ENCODE results near the gene SETD4. TPM values are rescaled to one million over a fixed set of nuclear protein-coding genes. Genes with fewer than 3 reads are reported as not detected.
A peak's percentile ranks its signal among the peaks of the same experiment; 100 is the strongest.

The SETD4 gene
- total RNA-seq, 1 donor from 2014 or later, result 35.9 TPM

DNA sequence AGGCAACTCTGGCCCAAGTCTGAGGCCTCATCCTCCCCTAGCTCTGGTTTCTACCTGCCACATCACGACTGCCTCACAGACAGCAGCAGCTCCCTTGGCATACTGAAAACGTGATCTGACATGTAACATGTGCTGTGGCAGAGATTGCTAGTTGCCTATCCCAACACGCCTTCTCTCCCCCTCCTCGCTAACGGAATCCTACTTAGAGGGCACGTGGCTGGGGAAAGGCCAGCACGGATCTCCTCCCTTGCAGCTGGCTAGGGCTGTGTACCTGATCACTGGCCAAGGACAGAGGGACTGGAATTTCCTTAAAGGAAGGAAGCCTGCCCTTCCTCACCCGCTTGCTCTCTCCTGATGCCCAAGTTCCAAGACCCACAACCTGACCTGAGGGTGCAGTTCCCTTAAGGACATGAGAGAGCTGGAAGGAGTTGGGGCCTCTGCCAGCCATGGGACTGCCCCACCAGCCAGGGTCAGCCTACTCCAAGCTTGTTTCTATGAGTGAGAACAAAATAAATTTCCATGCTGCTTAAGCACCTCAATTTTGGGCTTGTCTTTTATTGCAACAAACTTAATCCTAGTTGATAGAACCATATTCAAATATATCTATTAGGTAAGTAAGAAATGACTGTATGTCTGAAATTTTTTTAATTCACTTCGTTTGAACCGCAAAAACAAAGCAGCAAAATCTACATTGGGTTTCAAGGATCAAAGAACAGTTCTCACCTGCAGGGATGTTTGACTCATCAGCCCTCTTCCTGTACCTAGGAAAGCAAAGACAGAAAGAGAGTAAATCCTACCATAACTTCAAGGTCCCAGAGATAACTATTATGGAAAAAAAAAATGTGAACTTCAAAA is 7.2 kb downstream of the SETD4 start:
- H3K4me1 ChIP-seq, result no peaks in the 10 kb centered on the region
- H3K4me3 ChIP-seq, result no peak overlapping the region
- H3K36me3 ChIP-seq, result peaks cover 48 to 82% of the 10 kb centered on the region in 2 donors
- H3K27ac ChIP-seq, result no peak overlapping the region
- DNase-seq (ENCODE audit: low spot score in 2 of 2), result no peak
- intact Hi-C loops (cut with DNase I), result no loop called here
- H3K27me3 ChIP-seq, result no peaks in the 10 kb centered on the region
- H3K9me3 ChIP-seq, result no peaks in the 10 kb centered on the region
- TF ChIP-seq, protein P1, sequence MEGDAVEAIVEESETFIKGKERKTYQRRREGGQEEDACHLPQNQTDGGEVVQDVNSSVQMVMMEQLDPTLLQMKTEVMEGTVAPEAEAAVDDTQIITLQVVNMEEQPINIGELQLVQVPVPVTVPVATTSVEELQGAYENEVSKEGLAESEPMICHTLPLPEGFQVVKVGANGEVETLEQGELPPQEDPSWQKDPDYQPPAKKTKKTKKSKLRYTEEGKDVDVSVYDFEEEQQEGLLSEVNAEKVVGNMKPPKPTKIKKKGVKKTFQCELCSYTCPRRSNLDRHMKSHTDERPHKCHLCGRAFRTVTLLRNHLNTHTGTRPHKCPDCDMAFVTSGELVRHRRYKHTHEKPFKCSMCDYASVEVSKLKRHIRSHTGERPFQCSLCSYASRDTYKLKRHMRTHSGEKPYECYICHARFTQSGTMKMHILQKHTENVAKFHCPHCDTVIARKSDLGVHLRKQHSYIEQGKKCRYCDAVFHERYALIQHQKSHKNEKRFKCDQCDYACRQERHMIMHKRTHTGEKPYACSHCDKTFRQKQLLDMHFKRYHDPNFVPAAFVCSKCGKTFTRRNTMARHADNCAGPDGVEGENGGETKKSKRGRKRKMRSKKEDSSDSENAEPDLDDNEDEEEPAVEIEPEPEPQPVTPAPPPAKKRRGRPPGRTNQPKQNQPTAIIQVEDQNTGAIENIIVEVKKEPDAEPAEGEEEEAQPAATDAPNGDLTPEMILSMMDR (IDR thresholded peaks at IDR 0.05), result no peak

GRCh38 chr21:36048357-36048756 is 12.0 kb downstream of the SETD4 start:
- H3K36me3 ChIP-seq, result peaks cover 57 to 88% of the 10 kb centered on the region in 2 donors
- H3K4me1 ChIP-seq, result no peaks in the 10 kb centered on the region
- H3K9me3 ChIP-seq, result no peaks in the 10 kb centered on the region
- no peaks in the 10 kb centered on the region for H3K27me3 ChIP-seq
- intact Hi-C loops (cut with DNase I), result no loop called here
- H3K4me3 ChIP-seq, result no peak overlapping the region
- H3K27ac ChIP-seq, result no peak overlapping the region
- TF ChIP-seq, protein P1 (IDR thresholded peaks at IDR 0.05), result no peak
- DNase-seq (ENCODE audit: low spot score in 2 of 2), result peak in 1 of 2 donors; percentile 15

DNA sequence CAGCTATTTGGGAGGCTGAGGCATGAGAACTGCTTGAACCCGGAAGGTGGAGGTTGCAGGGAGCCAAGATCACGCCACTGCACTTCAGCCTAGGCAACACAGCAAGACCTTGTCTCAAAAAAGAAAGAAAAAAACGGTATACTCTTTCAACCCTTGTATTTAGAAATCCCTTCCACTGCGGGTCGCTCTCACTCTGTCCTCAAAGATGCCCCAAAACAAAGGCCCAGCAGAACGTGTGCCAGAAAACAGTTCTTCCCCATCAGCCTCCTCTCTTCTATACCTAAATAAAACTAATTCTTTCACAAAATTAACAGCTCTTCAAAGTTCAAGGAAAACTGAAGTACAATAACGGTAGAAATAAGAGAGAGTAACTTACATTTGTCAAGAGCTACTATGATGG is 13.2 kb downstream of the SETD4 start:
- TF ChIP-seq, protein P1 (IDR thresholded peaks at IDR 0.05), result no peak
- intact Hi-C loops (cut with DNase I), result no loop called here
- H3K4me3 ChIP-seq, result no peak overlapping the region
- H3K9me3 ChIP-seq, result no peaks in the 10 kb centered on the region
- peaks cover 61 to 88% of the 10 kb centered on the region in 2 donors for H3K36me3 ChIP-seq
- no peak overlapping the region for H3K27ac ChIP-seq
- H3K4me1 ChIP-seq, result no peaks in the 10 kb centered on the region
- H3K27me3 ChIP-seq, result no peaks in the 10 kb centered on the region
- DNase-seq (ENCODE audit: low spot score in 2 of 2), result peak in 1 of 2 donors; percentile 30

DNA sequence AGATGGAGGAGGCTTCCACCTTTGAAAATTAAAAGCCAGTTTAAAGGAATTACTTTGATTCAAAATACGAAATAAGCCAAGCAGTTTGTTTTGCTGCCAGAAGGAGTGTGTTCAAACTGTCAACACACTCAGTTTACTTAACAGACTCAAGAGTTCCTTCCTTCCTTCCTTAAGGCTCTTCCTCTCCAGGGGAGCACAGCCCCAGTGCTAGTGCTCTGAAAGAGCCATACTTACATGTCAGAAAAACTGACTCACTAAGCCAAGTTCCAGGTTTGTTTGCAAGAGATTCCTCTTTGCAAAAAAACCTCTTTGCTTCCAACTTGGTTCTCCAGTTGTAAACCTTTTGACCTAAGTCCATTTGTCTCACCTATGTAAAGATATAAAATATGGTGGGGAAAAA is 14.3 kb downstream of the SETD4 start:
- intact Hi-C loops (cut with DNase I), result no loop called here

DNA sequence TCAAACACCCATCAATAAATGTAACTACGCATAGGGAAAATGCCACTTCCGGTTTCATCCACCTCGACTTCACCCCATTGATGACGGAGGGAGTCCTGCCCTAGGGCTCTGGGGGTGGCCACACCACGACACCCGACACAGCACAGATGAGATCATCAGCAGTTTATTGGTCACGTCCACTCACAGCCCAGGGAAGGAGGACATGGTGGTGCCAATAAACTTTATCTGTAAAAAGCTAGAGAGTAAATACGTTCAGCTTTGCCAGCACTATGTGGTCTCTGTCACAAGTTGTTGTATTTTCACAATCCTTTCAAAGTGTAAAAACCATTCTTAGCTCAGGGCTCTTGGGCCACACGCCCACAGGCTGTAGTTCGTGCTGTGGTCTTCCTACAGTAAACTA is 16.3 kb downstream of the SETD4 start:
- peaks cover 0 to 4% of the 10 kb centered on the region in 2 donors for H3K4me1 ChIP-seq
- H3K9me3 ChIP-seq, result no peaks in the 10 kb centered on the region
- no peaks in the 10 kb centered on the region for H3K27me3 ChIP-seq
- TF ChIP-seq, protein P1 (IDR thresholded peaks at IDR 0.05), result no peak
- no peak overlapping the region for H3K4me3 ChIP-seq
- intact Hi-C loops (cut with DNase I), result no loop called here
- no peak for DNase-seq (ENCODE audit: low spot score in 2 of 2)
- no peak overlapping the region for H3K27ac ChIP-seq
- peaks cover 44 to 73% of the 10 kb centered on the region in 2 donors for H3K36me3 ChIP-seq

More for the DNA sequence above, 14.3 kb downstream of the SETD4 start:
- no peak for DNase-seq (ENCODE audit: low spot score in 2 of 2)
- Histone ChIP-seq H3K4me1 (no peaks in the 10 kb centered on the region), H3K9me3 (no peaks in the 10 kb centered on the region), H3K27me3 (no peaks in the 10 kb centered on the region), H3K27ac (no peak overlapping the region), H3K4me3 (no peak overlapping the region), H3K36me3 (peaks cover 54 to 87% of the 10 kb centered on the region in 2 donors)
- TF ChIP-seq, protein P1 (IDR thresholded peaks at IDR 0.05), result no peak

Data from ascending aorta (tissue), 2 donors.